Spleen (tissue), 11 donors: ENCODE measurements around the gene FSTL5. TPM values are rescaled to one million over a fixed set of nuclear protein-coding genes. Genes with fewer than 3 reads are reported as not detected.
A peak's percentile ranks its signal among the peaks of the same experiment; 100 is the strongest.

Experiments
- DNase-seq: peaks from one replicate; pipeline ENCODE4 v3.0.0-alpha.2; 2020
- H3K27ac ChIP-seq, 8 donors: fragments of 200-600 bp; sonication (generic) in 7 of 8; 1 replicate in 4 of 8; 2 replicates in 4 of 8; pipeline versions ENCODE4 v1.5.0 to v1.8.0; 2016 to 2021; ENCODE audit warnings: inconsistent platforms in 4 of 8, mild to moderate bottlenecking in 4 of 8, moderate library complexity in 1 of 8
- H3K27me3 ChIP-seq, 7 donors: fragments of 200-600 bp; sonication (generic) in 6 of 7; replicated peaks in 1 of 7; 1 replicate in 4 of 7; 2 replicates in 3 of 7; pipeline versions ENCODE4 v1.5.0 to v1.8.0; 2016 to 2021; ENCODE audit warnings: inconsistent platforms in 3 of 7, mild to moderate bottlenecking in 1 of 7
- H3K36me3 ChIP-seq, 6 donors: fragments of 200-600 bp; sonication (generic) in 5 of 6; 1 replicate in 4 of 6; 2 replicates in 2 of 6; pipeline versions ENCODE4 v1.5.0 to v1.8.0; 2016 to 2021; ENCODE audit warnings: inconsistent platforms in 2 of 6
- H3K4me1 ChIP-seq, 6 donors: fragments of 200-600 bp; sonication (generic) in 5 of 6; 1 replicate in 3 of 6; 2 replicates in 3 of 6; pipeline versions ENCODE4 v1.5.0 to v1.8.0; 2016 to 2021; ENCODE audit warnings: inconsistent platforms in 3 of 6
- H3K4me3 ChIP-seq, 8 donors: fragments of 200-600 bp; sonication (generic) in 7 of 8; 1 replicate in 4 of 8; 2 replicates in 4 of 8; pipeline versions ENCODE4 v1.5.0 to v1.8.0; 2016 to 2021; ENCODE audit warnings: inconsistent platforms in 4 of 8, mild to moderate bottlenecking in 4 of 8, moderate library complexity in 2 of 8
- H3K9me3 ChIP-seq, 8 donors: fragments of 200-600 bp; sonication (generic) in 7 of 8; 1 replicate in 4 of 8; 2 replicates in 4 of 8; pipeline versions ENCODE4 v1.5.0 to v1.8.0; 2016 to 2021; ENCODE audit warnings: inconsistent platforms in 4 of 8
- POLR2A ChIP-seq, 3 donors: fragments of 450-650 bp; IDR thresholded peaks; one replicate each; pipeline ENCODE4 v1.5.1; 2017; ENCODE audit warnings: antibody characterized with exemption in 3 of 3, mild to moderate bottlenecking in 1 of 3
- POLR2AphosphoS5 ChIP-seq, 3 donors: sonication (generic); formaldehyde crosslinking; IDR thresholded peaks; one replicate each; pipeline ENCODE4 v1.5.1; 2017; ENCODE audit warnings: antibody characterized with exemption in 3 of 3
- WGBS, 5 donors: extraction: QIAGEN DNeasy Blood & Tissue Kit in 3 of 5; methylation state at CpG; one replicate each; pipeline versions ENCODE4 v1.1.5 to v1.1.7; 2013 to 2018; 5-methylcytosine and 5-hydroxymethylcytosine counted together
- intact Hi-C: fragments of 100-400 bp; cut with DNase I; formaldehyde crosslinking; loops from one replicate; pipeline ENCODE4 v1.15.0; 2023; ENCODE audit warnings: low total_unique reads
- polyA plus RNA-seq, 3 donors: library from polyadenylated mRNA; stranded (reverse); fragments of 200-250 nt; gene quantifications; one replicate each; pipeline ENCODE4 v1.2.1, GENCODE V29; 2013
- total RNA-seq, 7 donors: library from RNA; depleted of rRNA in 3 of 7; stranded (reverse); fragments of >200 nt in 3 of 7; fragmentation: NEBNext Ultra II Directional in 4 of 7; extraction: Animal tissue kit (Norgen Biotek cat#: 25700) in 4 of 7; gene quantifications; one replicate each; pipeline versions ENCODE4 v1.1.0 to v1.2.1, GENCODE V29; 2016 to 2021
- TF ChIP-seq, protein P1 (sequence below), 11 experiments: fragments of 200-600 bp in 7 of 11; fragments of 450-650 bp in 4 of 11; sonication (generic) in 4 of 11; IDR thresholded peaks in 8 of 11; conservative IDR thresholded peaks in 3 of 11; 1 replicate in 7 of 11; 2 replicates in 4 of 11; pipeline versions ENCODE4 v1.4.0 to v1.8.0; 2016 to 2021; ENCODE audit warnings: antibody characterized with exemption in 11 of 11, inconsistent platforms in 4 of 11, mild to moderate bottlenecking in 1 of 11
- donor health status: healthy with polysubstance abuse.
- donor health status: DM: no; HTN: no; CAD: no; lungs with moderate emphysema.
- donor health status: DM: no; HTN: no; CAD: no.
- donor health status: Bipolar disorder and iron deficiency.
- donor health status: healthy.
- donor health status: DM: no; HTN: no; CAD: no.
- donor health status: DM: yes; HTN: yes; CAD: no.

Gene FSTL5
- total and polyA plus RNA-seq, 10 donors, result 0.02 TPM; not detected in 9

DNA sequence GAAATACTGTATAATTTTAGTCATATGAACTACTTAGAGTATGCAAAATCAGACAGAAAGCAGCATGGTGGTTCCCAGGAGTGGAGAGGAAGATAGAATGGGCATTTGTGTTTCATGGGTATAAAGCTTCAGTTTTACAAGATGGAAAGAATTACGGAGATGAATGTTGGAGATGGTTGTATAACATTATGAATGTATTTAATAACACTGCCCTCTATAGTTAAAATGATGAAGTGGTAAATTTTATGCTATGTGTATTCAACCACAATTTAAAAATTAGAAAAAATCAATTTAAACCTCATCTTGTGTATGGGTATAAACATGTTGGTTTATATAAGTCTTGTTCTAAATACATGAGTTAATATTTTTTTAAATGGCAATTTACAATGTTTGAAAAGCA lies 521.1 kb downstream of the FSTL5 start:
- no peaks in the 10 kb centered on the region for H3K27me3 ChIP-seq
- H3K27ac ChIP-seq, result no peak overlapping the region
- 34 to 52% (median 45%) methylated on average over 1 of the region's 1 CpG for WGBS, 5 donors
- no peak for DNase-seq
- no peaks in the 10 kb centered on the region for H3K4me1 ChIP-seq
- H3K36me3 ChIP-seq, result no peaks in the 10 kb centered on the region
- H3K9me3 ChIP-seq, result peaks cover 0 to 26% (median 21%) of the 10 kb centered on the region in 8 donors
- H3K4me3 ChIP-seq, result no peak overlapping the region
- intact Hi-C loops, result no loop called here
- no peak for TF ChIP-seq POLR2AphosphoS5 (IDR thresholded peaks at IDR 0.05)
- TF ChIP-seq, protein P1, sequence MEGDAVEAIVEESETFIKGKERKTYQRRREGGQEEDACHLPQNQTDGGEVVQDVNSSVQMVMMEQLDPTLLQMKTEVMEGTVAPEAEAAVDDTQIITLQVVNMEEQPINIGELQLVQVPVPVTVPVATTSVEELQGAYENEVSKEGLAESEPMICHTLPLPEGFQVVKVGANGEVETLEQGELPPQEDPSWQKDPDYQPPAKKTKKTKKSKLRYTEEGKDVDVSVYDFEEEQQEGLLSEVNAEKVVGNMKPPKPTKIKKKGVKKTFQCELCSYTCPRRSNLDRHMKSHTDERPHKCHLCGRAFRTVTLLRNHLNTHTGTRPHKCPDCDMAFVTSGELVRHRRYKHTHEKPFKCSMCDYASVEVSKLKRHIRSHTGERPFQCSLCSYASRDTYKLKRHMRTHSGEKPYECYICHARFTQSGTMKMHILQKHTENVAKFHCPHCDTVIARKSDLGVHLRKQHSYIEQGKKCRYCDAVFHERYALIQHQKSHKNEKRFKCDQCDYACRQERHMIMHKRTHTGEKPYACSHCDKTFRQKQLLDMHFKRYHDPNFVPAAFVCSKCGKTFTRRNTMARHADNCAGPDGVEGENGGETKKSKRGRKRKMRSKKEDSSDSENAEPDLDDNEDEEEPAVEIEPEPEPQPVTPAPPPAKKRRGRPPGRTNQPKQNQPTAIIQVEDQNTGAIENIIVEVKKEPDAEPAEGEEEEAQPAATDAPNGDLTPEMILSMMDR (IDR thresholded peaks at IDR 0.05 in 8 of 11, conservative IDR thresholded peaks at IDR 0.05 in 3 of 11), result peak in 1 of 11 experiments; percentile 12

DNA sequence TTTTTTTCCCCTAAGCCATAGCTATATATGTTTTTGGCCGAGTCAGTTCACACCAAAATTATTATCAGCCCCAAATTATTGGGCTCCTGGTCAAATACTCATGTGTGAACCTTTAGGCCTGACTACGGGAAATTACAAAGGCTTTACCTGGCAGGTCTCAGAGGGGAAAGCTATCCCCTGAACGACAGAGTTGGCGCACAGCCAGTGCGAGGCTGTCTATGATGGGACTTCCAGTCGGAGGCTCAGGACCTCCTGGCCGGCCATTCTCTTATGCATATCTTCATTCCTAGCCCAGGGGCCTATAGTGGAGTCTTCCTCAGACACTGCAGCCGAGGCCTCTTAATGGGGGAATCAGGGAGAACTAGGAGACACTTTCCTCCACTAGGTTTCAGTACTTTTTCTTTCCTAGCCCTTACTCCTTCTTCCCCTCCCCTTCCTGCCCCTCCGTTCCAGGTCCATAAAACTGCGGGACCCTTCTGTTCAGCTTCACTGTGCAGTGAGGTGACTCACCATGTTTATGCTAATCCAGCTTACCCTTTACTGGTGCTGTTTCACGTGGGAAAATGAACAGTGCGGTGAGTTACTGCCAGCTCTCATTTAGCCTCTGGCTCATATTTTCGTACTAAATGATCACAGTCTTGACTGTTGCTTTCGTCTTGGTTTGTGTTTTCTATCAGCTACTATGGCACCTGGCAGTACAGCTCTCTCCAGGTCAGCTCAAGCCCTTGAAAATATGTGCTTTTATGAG lies 533.9 kb downstream of the FSTL5 start:
- Histone ChIP-seq H3K27me3 (no peaks in the 10 kb centered on the region), H3K36me3 (no peaks in the 10 kb centered on the region), H3K27ac (no peak overlapping the region), H3K4me3 (no peak overlapping the region), H3K4me1 (no peaks in the 10 kb centered on the region), H3K9me3 (peaks cover 0 to 2% (median 0%) of the 10 kb centered on the region in 8 donors)
- intact Hi-C loops, result no loop called here
- 85 to 93% (median 87%) methylated on average over 14 of the region's 14 CpGs for WGBS, 5 donors
- DNase-seq, result no peak
- no peak for TF ChIP-seq POLR2A (IDR thresholded peaks at IDR 0.05)
- no peak for TF ChIP-seq POLR2AphosphoS5 (IDR thresholded peaks at IDR 0.05)
- TF ChIP-seq, protein P1 (IDR thresholded peaks at IDR 0.05 in 8 of 11, conservative IDR thresholded peaks at IDR 0.05 in 3 of 11), result no peak

DNA sequence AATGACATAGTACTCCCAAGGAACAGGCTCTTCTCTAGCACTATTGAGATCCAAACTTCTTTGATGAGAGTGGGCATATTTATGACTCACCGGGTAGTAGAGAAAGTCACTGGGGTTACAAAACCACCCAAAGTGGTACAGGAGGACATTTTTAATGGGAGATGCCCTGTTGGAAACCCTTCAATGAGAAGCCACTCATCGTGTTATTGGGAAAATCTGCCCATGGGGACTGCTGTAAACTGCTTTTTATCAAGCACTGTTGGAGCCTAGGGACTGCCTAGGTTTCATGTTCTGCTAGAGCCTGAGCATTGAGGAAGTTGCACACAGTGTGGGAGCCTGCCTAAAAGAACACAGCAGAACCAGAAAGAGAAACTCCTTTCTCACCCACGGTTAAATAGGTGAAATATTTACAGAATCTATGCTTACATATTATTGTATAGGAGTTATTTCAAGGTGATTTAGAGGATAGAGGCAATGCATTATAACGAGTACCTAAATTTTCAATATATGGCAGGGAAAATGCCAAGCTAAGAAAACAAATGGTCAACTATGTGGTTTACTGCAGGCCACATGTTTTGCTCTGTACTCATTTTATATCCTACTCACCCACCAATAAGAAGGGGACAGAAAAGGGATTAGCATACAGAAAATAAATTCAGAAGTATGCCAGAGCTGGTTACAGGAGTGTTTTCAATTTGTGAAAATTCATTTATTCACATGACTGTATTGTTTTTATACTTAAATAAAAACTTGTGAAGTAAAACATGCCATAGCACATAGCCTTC lies 559.1 kb downstream of the FSTL5 start:
- no peaks in the 10 kb centered on the region for H3K27me3 ChIP-seq
- 41 to 52% (median 46%) methylated on average over 4 of the region's 4 CpGs for WGBS, 5 donors
- intact Hi-C loops, result no loop called here
- no peak overlapping the region for H3K4me3 ChIP-seq
- H3K4me1 ChIP-seq, result no peaks in the 10 kb centered on the region
- TF ChIP-seq POLR2A (IDR thresholded peaks at IDR 0.05), result no peak
- TF ChIP-seq POLR2AphosphoS5 (IDR thresholded peaks at IDR 0.05), result no peak
- TF ChIP-seq, protein P1 (IDR thresholded peaks at IDR 0.05 in 8 of 11, conservative IDR thresholded peaks at IDR 0.05 in 3 of 11), result no peak
- no peaks in the 10 kb centered on the region for H3K9me3 ChIP-seq
- DNase-seq, result no peak
- no peak overlapping the region for H3K27ac ChIP-seq
- no peaks in the 10 kb centered on the region for H3K36me3 ChIP-seq

DNA sequence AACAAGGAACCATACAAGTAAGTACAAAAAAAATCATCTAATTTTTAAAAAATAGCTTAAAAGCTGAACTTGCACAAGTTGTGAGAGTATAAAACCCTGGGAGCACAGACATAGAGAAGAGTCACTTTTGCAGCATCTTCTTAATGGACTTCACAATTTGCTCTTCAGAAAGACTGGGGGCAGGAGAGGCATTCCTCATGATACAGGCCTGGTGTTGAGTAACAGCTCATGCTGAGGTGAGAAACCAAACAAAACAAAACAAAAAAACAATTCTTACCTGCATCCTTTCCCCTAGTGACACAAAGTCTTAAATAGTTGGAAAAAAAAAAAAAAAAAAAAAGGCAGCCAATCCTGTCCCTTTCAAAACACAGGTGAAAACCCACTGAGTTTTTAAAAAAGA lies 562.8 kb downstream of the FSTL5 start:
- H3K4me3 ChIP-seq, result no peak overlapping the region
- no peaks in the 10 kb centered on the region for H3K27me3 ChIP-seq
- no peaks in the 10 kb centered on the region for H3K4me1 ChIP-seq
- H3K36me3 ChIP-seq, result no peaks in the 10 kb centered on the region
- DNase-seq, result no peak
- H3K9me3 ChIP-seq, result peaks cover 0 to 4% (median 0%) of the 10 kb centered on the region in 8 donors
- TF ChIP-seq POLR2AphosphoS5 (IDR thresholded peaks at IDR 0.05), result no peak
- TF ChIP-seq POLR2A (IDR thresholded peaks at IDR 0.05), result no peak
- TF ChIP-seq, protein P1 (IDR thresholded peaks at IDR 0.05 in 8 of 11, conservative IDR thresholded peaks at IDR 0.05 in 3 of 11), result no peak
- no peak overlapping the region for H3K27ac ChIP-seq
- intact Hi-C loops, result no loop called here
